Loucy (cell line): ENCODE results near the gene SMAD5.
A peak's percentile ranks its signal among the peaks of the same experiment; 100 is the strongest.

Source experiments
- H2AFZ ChIP-seq: fragments of 200-600 bp; sonication (generic); 2 replicates; pipeline ENCODE4 v1.6.0; 2016; ENCODE audit warnings: antibody characterized with exemption, mild to moderate bottlenecking, low read length, moderate library complexity
- H3F3A ChIP-seq: fragments of 200-600 bp; 2 replicates; pipeline ENCODE4 v1.6.0; 2016; ENCODE audit warnings: antibody characterized with exemption, low read depth, mild to moderate bottlenecking
- H3K27me3 ChIP-seq: fragments of 200-600 bp; sonication (generic); 2 replicates; pipeline ENCODE4 v1.6.1; 2014; ENCODE audit warnings: low read length, mild to moderate bottlenecking; ENCODE audit not compliant: insufficient read depth, poor library complexity, severe bottlenecking
- H3K36me3 ChIP-seq: fragments of 200-600 bp; sonication (generic); 2 replicates; pipeline ENCODE4 v1.6.1; 2016; ENCODE audit warnings: low read length; ENCODE audit not compliant: insufficient read depth
- H3K4me1 ChIP-seq: fragments of 200-600 bp; sonication (generic); 2 replicates; pipeline ENCODE4 v1.5.1; 2014; ENCODE audit warnings: low read length, mild to moderate bottlenecking; ENCODE audit not compliant: insufficient read depth, poor library complexity, severe bottlenecking
- H3K4me2 ChIP-seq: fragments of 200-600 bp; sonication (generic); 2 replicates; pipeline ENCODE4 v1.6.0; 2014; ENCODE audit warnings: antibody characterized with exemption, low read length, low read depth, mild to moderate bottlenecking; ENCODE audit not compliant: poor library complexity, severe bottlenecking
- H3K4me3 ChIP-seq: fragments of 200-600 bp; sonication (generic); 2 replicates; pipeline ENCODE4 v1.5.1; 2014; ENCODE audit warnings: low read length, mild to moderate bottlenecking, mixed read lengths; ENCODE audit not compliant: poor library complexity, severe bottlenecking
- H3K79me2 ChIP-seq: fragments of 200-600 bp; sonication (generic); 2 replicates; pipeline ENCODE4 v1.6.1; 2014; ENCODE audit warnings: low read length; ENCODE audit not compliant: insufficient read depth
- H3K9ac ChIP-seq: fragments of 200-600 bp; sonication (generic); 2 replicates; pipeline ENCODE4 v1.6.0; 2014; ENCODE audit warnings: mild to moderate bottlenecking, low read depth, low read length, moderate library complexity; ENCODE audit not compliant: poor library complexity, severe bottlenecking
- H3K9me2 ChIP-seq: fragments of 200-600 bp; sonication (generic); replicated peaks from 2 replicates; pipeline ENCODE4 v1.6.1; 2016; ENCODE audit warnings: low read depth, low read length, mixed read lengths
- H3K9me3 ChIP-seq: fragments of 200-600 bp; sonication (generic); 2 replicates; pipeline ENCODE4 v1.6.1; 2014; ENCODE audit warnings: mild to moderate bottlenecking, antibody characterized with exemption, low read length, low read depth; ENCODE audit not compliant: insufficient read depth
- H4K20me1 ChIP-seq: fragments of 200-600 bp; sonication (generic); 2 replicates; pipeline ENCODE4 v1.6.0; 2014; ENCODE audit warnings: antibody characterized with exemption, low read length, mild to moderate bottlenecking; ENCODE audit not compliant: insufficient read depth, poor library complexity, severe bottlenecking
- EZH2phosphoT487 ChIP-seq: fragments of 200-600 bp; IDR thresholded peaks from 2 replicates; pipeline ENCODE4 v1.6.1; 2018; ENCODE audit warnings: antibody characterized with exemption, mild to moderate bottlenecking, moderate library complexity, borderline replicate concordance
- TF ChIP-seq, protein P1 (sequence below): fragments of 200-600 bp; sonication (generic); conservative IDR thresholded peaks from 2 replicates; pipeline ENCODE4 v1.5.1; 2014; ENCODE audit warnings: mild to moderate bottlenecking, antibody characterized with exemption, low read length

SMAD5 gene

GRCh38 chr5:136143312-136143711 is 10.7 kb downstream of the SMAD5 start:
- no peak overlapping the region for H3K4me3 ChIP-seq
- H3K4me2 ChIP-seq: peak overlapping the region; percentile 27
- peaks cover 94% of the 10 kb centered on the region for H4K20me1 ChIP-seq
- no peaks in the 10 kb centered on the region for H3K9me3 ChIP-seq
- no peak for TF ChIP-seq EZH2phosphoT487
- TF ChIP-seq, protein P1, sequence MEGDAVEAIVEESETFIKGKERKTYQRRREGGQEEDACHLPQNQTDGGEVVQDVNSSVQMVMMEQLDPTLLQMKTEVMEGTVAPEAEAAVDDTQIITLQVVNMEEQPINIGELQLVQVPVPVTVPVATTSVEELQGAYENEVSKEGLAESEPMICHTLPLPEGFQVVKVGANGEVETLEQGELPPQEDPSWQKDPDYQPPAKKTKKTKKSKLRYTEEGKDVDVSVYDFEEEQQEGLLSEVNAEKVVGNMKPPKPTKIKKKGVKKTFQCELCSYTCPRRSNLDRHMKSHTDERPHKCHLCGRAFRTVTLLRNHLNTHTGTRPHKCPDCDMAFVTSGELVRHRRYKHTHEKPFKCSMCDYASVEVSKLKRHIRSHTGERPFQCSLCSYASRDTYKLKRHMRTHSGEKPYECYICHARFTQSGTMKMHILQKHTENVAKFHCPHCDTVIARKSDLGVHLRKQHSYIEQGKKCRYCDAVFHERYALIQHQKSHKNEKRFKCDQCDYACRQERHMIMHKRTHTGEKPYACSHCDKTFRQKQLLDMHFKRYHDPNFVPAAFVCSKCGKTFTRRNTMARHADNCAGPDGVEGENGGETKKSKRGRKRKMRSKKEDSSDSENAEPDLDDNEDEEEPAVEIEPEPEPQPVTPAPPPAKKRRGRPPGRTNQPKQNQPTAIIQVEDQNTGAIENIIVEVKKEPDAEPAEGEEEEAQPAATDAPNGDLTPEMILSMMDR: no peak
- H3K9me2 ChIP-seq: no peaks in the 10 kb centered on the region
- H3K79me2 ChIP-seq: peaks cover 99% of the 10 kb centered on the region
- H3F3A ChIP-seq: no peaks in the 10 kb centered on the region
- peaks cover 29% of the 10 kb centered on the region for H3K4me1 ChIP-seq
- H3K9ac ChIP-seq: no peak overlapping the region
- H3K27me3 ChIP-seq: no peaks in the 10 kb centered on the region
- H3K36me3 ChIP-seq: no peaks in the 10 kb centered on the region; the same call in none of the 2 replicates
- no peak overlapping the region for H2AFZ ChIP-seq

GRCh38 chr5:136143763-136144162 is 11.1 kb downstream of the SMAD5 start:
- Histone ChIP-seq H2AFZ (no peak overlapping the region), H3K9me2 (no peaks in the 10 kb centered on the region), H3K79me2 (peaks cover 99% of the 10 kb centered on the region), H3K4me3 (no peak overlapping the region), H3F3A (no peaks in the 10 kb centered on the region), H3K4me1 (peaks cover 25% of the 10 kb centered on the region), H3K4me2 (peak overlapping the region; percentile 27), H3K9ac (no peak overlapping the region), H4K20me1 (peaks cover 92% of the 10 kb centered on the region), H3K27me3 (no peaks in the 10 kb centered on the region), H3K36me3 (no peaks in the 10 kb centered on the region; the same call in none of the 2 replicates), H3K9me3 (no peaks in the 10 kb centered on the region)
- TF ChIP-seq EZH2phosphoT487: no peak
- TF ChIP-seq, protein P1: no peak

- H3K9me2 ChIP-seq: no peaks in the 10 kb centered on the region
- H3F3A ChIP-seq: no peaks in the 10 kb centered on the region
- no peak overlapping the region for H3K4me3 ChIP-seq
- H3K9ac ChIP-seq: no peak overlapping the region
- TF ChIP-seq EZH2phosphoT487: no peak
- TF ChIP-seq, protein P1: no peak
- H4K20me1 ChIP-seq: peaks cover 90% of the 10 kb centered on the region
- peaks cover 8% of the 10 kb centered on the region for H3K36me3 ChIP-seq
- H3K9me3 ChIP-seq: no peaks in the 10 kb centered on the region
- no peak overlapping the region for H3K4me2 ChIP-seq
- no peak overlapping the region for H2AFZ ChIP-seq
- H3K79me2 ChIP-seq: peaks cover 99% of the 10 kb centered on the region
- no peaks in the 10 kb centered on the region for H3K27me3 ChIP-seq
- peaks cover 17% of the 10 kb centered on the region for H3K4me1 ChIP-seq
These were observed 12.4 kb downstream of the SMAD5 start for GRCh38 chr5:136145030-136145429.
